HG03108 (cell line): ENCODE data around the gene EIF3C.
"Not testable (repeated sequence)": the region's sequence is repeated elsewhere in the genome, so short reads cannot be mapped to it uniquely, and the experiment has no call there.

Experiments used
- ATAC-seq: cut with Tn5 transposase; IDR thresholded peaks from one replicate; pipeline ENCODE4 v1.9.1; 2021; ENCODE audit warnings: moderate library complexity; ENCODE audit not compliant: unreplicated experiment

Gene EIF3C

GRCh38 chr16:28749997-28750465, 38.8 kb downstream of the EIF3C start:
- ATAC-seq: peak; percentile 96

GRCh38 chr16:28750469-28751067, 39.3 kb downstream of the EIF3C start:
- not testable (repeated sequence) for ATAC-seq

- ATAC-seq: not testable (repeated sequence)
These were observed 40.2 kb downstream of the EIF3C start, which contains the start of gene NPIPB9 for GRCh38 chr16:28751487-28751886. NPIPB9 (plus strand) TSS chr16:28751787.

GRCh38 chr16:28781697-28782096, 70.4 kb downstream of the EIF3C start:
- not testable (repeated sequence) for ATAC-seq

GRCh38 chr16:28782357-28782756, 71.1 kb downstream of the EIF3C start:
- not testable (repeated sequence) for ATAC-seq
